SK-N-MC (cell line): ENCODE measurements around the gene TCHP.

Source experiments
- EZH2 ChIP-seq: fragments of 200-600 bp; sonication (generic); IDR thresholded peaks from one replicate; pipeline ENCODE4 v1.6.1; 2017; ENCODE audit warnings: antibody characterized with exemption
- POLR2AphosphoS5 ChIP-seq: IDR thresholded peaks from 2 replicates; pipeline ENCODE4 v1.6.1; 2012; ENCODE audit warnings: mild to moderate bottlenecking, low read depth, low read length, borderline replicate concordance

- no peak for TF ChIP-seq EZH2
- no peak for TF ChIP-seq POLR2AphosphoS5
Measured at GRCh38 chr12:109912855-109913321, 12.8 kb downstream of the TCHP start.
